AG10803 (cell line): ENCODE results near the gene DMRTA1.

Experiments used
- DNase-seq: peaks from one replicate; pipeline ENCODE4 v3.0.0; 2010; ENCODE audit warnings: low read depth
- H3K4me3 ChIP-seq: 2 replicates; pipeline ENCODE4 v1.5.1; 2011; ENCODE audit warnings: mild to moderate bottlenecking, low read length, control low read depth
- TF ChIP-seq, protein P1 (sequence below): conservative IDR thresholded peaks from 2 replicates; pipeline ENCODE4 v1.5.1; 2011; ENCODE audit warnings: mild to moderate bottlenecking, low read length, control low read depth, inconsistent platforms

The DMRTA1 gene

GRCh38 chr9:22446950-22447617 is 460 bp downstream of the DMRTA1 start:
- TF ChIP-seq, protein P1, sequence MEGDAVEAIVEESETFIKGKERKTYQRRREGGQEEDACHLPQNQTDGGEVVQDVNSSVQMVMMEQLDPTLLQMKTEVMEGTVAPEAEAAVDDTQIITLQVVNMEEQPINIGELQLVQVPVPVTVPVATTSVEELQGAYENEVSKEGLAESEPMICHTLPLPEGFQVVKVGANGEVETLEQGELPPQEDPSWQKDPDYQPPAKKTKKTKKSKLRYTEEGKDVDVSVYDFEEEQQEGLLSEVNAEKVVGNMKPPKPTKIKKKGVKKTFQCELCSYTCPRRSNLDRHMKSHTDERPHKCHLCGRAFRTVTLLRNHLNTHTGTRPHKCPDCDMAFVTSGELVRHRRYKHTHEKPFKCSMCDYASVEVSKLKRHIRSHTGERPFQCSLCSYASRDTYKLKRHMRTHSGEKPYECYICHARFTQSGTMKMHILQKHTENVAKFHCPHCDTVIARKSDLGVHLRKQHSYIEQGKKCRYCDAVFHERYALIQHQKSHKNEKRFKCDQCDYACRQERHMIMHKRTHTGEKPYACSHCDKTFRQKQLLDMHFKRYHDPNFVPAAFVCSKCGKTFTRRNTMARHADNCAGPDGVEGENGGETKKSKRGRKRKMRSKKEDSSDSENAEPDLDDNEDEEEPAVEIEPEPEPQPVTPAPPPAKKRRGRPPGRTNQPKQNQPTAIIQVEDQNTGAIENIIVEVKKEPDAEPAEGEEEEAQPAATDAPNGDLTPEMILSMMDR, result no peak
- DNase-seq, result peak; percentile 14
- H3K4me3 ChIP-seq, result peak overlapping the region; percentile 62

DNA sequence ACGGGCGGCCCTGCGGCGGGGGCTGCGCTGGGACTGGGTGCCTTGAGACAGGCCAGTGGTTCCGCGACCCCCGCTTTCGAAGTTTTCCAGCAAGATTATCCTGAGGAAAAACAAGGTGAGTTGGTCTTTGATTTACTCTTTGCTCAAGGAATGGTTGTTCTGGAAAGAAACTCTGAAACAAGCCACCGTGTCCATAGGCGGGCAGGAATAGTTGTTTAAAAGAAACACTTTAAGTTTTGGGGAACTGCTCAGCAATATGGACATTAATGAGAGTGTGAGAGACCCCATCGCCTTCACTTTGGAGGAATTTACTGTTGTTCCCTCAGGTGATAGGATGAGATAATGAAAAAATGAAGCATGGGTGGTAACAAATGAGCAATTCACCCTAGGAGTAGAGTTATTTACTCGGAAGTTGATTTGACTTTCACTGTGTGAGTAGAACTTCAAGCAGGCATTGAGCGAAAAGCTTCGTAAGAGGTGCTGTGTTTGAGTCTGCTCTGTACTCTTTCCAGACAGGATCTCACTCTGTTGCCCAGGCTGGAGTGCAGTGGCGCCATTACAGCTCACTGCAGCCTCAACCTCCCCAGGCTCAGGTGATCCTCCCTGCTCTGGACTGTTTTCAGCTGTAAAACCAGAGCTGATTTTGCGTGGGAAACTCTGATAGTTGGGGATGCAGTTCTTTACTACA is 1.1 kb downstream of the DMRTA1 start:
- no peak for DNase-seq
- peak overlapping the region; percentile 62 for H3K4me3 ChIP-seq
- TF ChIP-seq, protein P1, result no peak

GRCh38 chr9:22449719-22450118 is 3.1 kb downstream of the DMRTA1 start:
- TF ChIP-seq, protein P1, result no peak
- no peak for DNase-seq
- no peak overlapping the region for H3K4me3 ChIP-seq

GRCh38 chr9:22452415-22453010 is 5.9 kb downstream of the DMRTA1 start:
- peak; percentile 26 for DNase-seq
- H3K4me3 ChIP-seq, result no peak overlapping the region
- TF ChIP-seq, protein P1, result peak; percentile 89

GRCh38 chr9:22454016-22454415 is 7.4 kb downstream of the DMRTA1 start:
- TF ChIP-seq, protein P1, result no peak
- DNase-seq, result no peak
- no peak overlapping the region for H3K4me3 ChIP-seq

DNA sequence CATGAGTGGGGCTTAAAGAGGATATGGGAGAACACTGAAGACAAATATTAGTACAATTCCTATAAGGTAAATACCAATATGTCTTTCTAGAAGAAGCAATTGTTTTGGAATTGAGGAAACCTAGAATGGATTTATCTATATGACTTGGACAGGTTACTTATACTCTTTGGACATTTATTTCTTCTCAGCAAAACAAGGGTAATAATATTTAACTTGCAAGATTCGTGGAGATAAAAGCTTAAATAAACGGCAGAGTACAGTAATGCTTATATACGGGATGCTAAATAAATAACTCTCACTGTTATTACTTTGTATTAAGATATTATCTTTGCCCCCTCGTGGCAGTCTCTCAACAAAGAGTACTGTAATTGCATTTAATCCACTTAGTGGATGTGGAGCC is 8.6 kb downstream of the DMRTA1 start:
- no peak for DNase-seq
- TF ChIP-seq, protein P1, result no peak
- no peak overlapping the region for H3K4me3 ChIP-seq
